CD4-positive, alpha-beta T cell (primary cell): ENCODE measurements around the gene SLC35E2B. TPM values are rescaled to one million over a fixed set of nuclear protein-coding genes. Genes with fewer than 3 reads are reported as not detected.

Experiments used
- ATAC-seq: fragments of 200-7000 bp; cut with Tn5 transposase; one replicate; pipeline ENCODE4 v1.10.0; 2022; ENCODE audit warnings: mild to moderate bottlenecking; ENCODE audit not compliant: poor library complexity
- CTCF ChIA-PET: fragments of 350-600 bp; sonication (Branson Sonifier 250); formaldehyde crosslinking; loops from one replicate; lab custom pipeline; 2021; ENCODE audit warnings: antibody characterized with exemption, inconsistent platforms; lab: Charles Lee
- POLR2A ChIA-PET: fragments of 350-600 bp; sonication (Branson Sonifier 250); formaldehyde crosslinking; loops from one replicate; lab custom pipeline; 2021; ENCODE audit warnings: antibody characterized with exemption, inconsistent platforms; lab: Charles Lee
- DNase-seq, 14 experiments: peaks; one replicate each; pipeline ENCODE4 v3.0.0-alpha.2; 2013 to 2020; ENCODE audit warnings: mixed read lengths in 2 of 14
- H3K27ac ChIP-seq, 2 donors: one replicate each; pipeline versions ENCODE4 v1.5.1 to v1.7.0; 2013; ENCODE audit warnings: low read length in 2 of 2, low read depth in 1 of 2, mild to moderate bottlenecking in 1 of 2
- H3K27me3 ChIP-seq, 2 experiments: 1 replicate in 1 of 2; 2 replicates in 1 of 2; pipeline versions ENCODE4 v1.6.1 to v1.7.0; 2013; ENCODE audit warnings: low read length in 2 of 2, control low read depth in 1 of 2, mild to moderate bottlenecking in 1 of 2, moderate library complexity in 1 of 2; ENCODE audit not compliant: insufficient read depth in 2 of 2, control insufficient read depth in 1 of 2
- H3K36me3 ChIP-seq: one replicate; pipeline ENCODE4 v1.6.1; 2013; ENCODE audit warnings: low read length, control low read depth; ENCODE audit not compliant: insufficient read depth
- H3K4me1 ChIP-seq: one replicate; pipeline ENCODE4 v1.6.1; 2013; ENCODE audit warnings: low read length, control low read depth; ENCODE audit not compliant: insufficient read depth
- H3K4me3 ChIP-seq: one replicate; pipeline ENCODE4 v1.5.1; 2013; ENCODE audit warnings: mild to moderate bottlenecking, low read length, moderate library complexity
- H3K9me3 ChIP-seq, 2 experiments: 1 replicate in 1 of 2; 2 replicates in 1 of 2; pipeline versions ENCODE4 v1.6.1 to v1.7.0; 2013; ENCODE audit warnings: low read length in 2 of 2, mild to moderate bottlenecking in 2 of 2, control low read depth in 1 of 2, moderate library complexity in 1 of 2; ENCODE audit not compliant: control insufficient read depth in 1 of 2, insufficient read depth in 1 of 2
- H3K27ac Mint-ChIP-seq: one replicate; pipeline ENCODE4 v1.8.0; 2020; ENCODE audit warnings: mixed read lengths
- H3K27me3 Mint-ChIP-seq: one replicate; pipeline ENCODE4 v1.8.0; 2021; ENCODE audit warnings: mixed read lengths
- H3K36me3 Mint-ChIP-seq: one replicate; pipeline ENCODE4 v1.8.0; 2021; ENCODE audit warnings: low read depth, mixed read lengths
- H3K4me1 Mint-ChIP-seq: one replicate; pipeline ENCODE4 v1.8.0; 2021; ENCODE audit warnings: low read depth, mixed read lengths
- H3K4me3 Mint-ChIP-seq: one replicate; pipeline ENCODE4 v1.8.0; 2020; ENCODE audit warnings: mild to moderate bottlenecking, mixed read lengths
- H3K9me3 Mint-ChIP-seq: one replicate; pipeline ENCODE4 v1.8.0; 2020; ENCODE audit warnings: mixed read lengths
- intact Hi-C, 2 experiments: fragments of 100-400 bp; cut with DNase I in 1 of 2; cut with micrococcal nuclease in 1 of 2; formaldehyde crosslinking; loops; one replicate each; pipeline versions ENCODE4 v1.15.1 to v1.9.0; 2023 to 2025; cut with DNase I, micrococcal nuclease
- total RNA-seq, 174 experiments: library from RNA in 2 of 174; stranded (reverse) in 2 of 174; gene quantifications; one replicate each; pipeline ENCODE4 v1.2.3 and lab custom pipeline; 2021 to 2026
- TF ChIP-seq, protein P1 (sequence below): fragments of 200-600 bp; IDR thresholded peaks from one replicate; pipeline ENCODE4 v1.8.0; 2022; ENCODE audit warnings: antibody characterized with exemption, mild to moderate bottlenecking

SLC35E2B gene
- total RNA-seq, 2 experiments from 2014 or later: 43.9 to 45.3 TPM

DNA sequence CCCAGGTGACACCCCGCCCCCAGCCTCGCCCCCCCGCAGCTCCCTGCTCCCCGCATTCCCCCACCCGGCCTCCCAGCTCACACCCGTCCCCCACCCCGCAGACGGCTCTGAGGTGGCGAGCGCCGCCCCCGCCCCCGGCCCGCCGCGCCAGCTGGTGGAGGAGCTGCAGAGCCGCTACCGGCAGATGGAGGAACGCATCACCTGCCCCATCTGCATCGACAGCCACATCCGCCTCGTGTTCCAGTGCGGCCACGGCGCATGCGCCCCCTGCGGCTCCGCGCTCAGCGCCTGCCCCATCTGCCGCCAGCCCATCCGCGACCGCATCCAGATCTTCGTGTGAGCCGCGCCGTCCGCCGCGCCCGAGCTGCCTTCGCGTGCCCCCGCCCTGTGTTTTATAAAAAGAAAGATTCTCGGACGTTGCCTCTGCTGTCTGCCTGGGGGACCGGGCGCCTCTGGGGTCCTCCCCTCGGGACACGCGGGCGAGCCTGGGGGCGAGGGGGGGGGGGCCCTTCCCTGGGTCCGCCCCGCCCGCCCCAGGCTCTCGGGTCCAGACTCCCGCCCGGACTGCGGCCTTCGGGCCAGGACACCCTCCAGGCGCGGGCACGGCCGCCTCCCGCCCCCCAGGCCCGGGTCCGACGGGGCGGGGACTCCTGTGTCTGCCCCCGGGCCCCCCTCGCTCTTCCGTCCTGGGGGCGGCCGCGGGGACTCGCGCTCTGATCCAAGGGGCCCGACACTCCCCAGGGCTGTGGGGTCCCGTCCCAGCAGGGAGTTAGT is 62.2 kb downstream of the SLC35E2B start:
- Mint-ChIP-seq H3K9me3 (no peaks in the 10 kb centered on the region), H3K27ac (peak overlapping the region; percentile 96), H3K36me3 (peaks cover 3% of the 10 kb centered on the region), H3K4me1 (peaks cover 9% of the 10 kb centered on the region), H3K27me3 (peaks cover 5% of the 10 kb centered on the region), H3K4me3 (peak overlapping the region; percentile 96)
- no peaks in the 10 kb centered on the region for H3K9me3 ChIP-seq
- ChIA-PET CTCF (interaction anchor here (1.0 kb wide), 1 partner anchor 15 kb away, joined by 4 read pairs; the partner anchor contains the start of gene MIB2), POLR2A (interaction anchor here (0.8 to 4.7 kb wide), 8 partner anchors 11 to 255 kb away, joined by 3 to 137 read pairs (median 5); partner anchors contain the start of genes AURKAIP1, MIB2, SLC35E2B and SSU72)
- DNase-seq (peak; percentile 87 to 99 (median 94)), ATAC-seq (peak; percentile 71)
- intact Hi-C loops: loop anchor here (2.0 to 10.0 kb wide), 3 partner anchors 16 to 764 kb away; partner anchors contain the start of genes MIB2 (in 2 of the 2), CDK11B (in 1 of the 2), MORN1 (in 1 of the 2) and RER1 (in 1 of the 2)
- peaks cover 36% of the 10 kb centered on the region for H3K4me1 ChIP-seq
- H3K4me3 ChIP-seq: peak overlapping the region; percentile 52
- H3K27me3 ChIP-seq: peaks cover 0 to 2% of the 10 kb centered on the region in 2 experiments
- H3K36me3 ChIP-seq: no peaks in the 10 kb centered on the region
- TF ChIP-seq, protein P1, sequence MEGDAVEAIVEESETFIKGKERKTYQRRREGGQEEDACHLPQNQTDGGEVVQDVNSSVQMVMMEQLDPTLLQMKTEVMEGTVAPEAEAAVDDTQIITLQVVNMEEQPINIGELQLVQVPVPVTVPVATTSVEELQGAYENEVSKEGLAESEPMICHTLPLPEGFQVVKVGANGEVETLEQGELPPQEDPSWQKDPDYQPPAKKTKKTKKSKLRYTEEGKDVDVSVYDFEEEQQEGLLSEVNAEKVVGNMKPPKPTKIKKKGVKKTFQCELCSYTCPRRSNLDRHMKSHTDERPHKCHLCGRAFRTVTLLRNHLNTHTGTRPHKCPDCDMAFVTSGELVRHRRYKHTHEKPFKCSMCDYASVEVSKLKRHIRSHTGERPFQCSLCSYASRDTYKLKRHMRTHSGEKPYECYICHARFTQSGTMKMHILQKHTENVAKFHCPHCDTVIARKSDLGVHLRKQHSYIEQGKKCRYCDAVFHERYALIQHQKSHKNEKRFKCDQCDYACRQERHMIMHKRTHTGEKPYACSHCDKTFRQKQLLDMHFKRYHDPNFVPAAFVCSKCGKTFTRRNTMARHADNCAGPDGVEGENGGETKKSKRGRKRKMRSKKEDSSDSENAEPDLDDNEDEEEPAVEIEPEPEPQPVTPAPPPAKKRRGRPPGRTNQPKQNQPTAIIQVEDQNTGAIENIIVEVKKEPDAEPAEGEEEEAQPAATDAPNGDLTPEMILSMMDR: no peak
- H3K27ac ChIP-seq: peak overlapping the region in 1 of 2 donors; percentile 46

DNA sequence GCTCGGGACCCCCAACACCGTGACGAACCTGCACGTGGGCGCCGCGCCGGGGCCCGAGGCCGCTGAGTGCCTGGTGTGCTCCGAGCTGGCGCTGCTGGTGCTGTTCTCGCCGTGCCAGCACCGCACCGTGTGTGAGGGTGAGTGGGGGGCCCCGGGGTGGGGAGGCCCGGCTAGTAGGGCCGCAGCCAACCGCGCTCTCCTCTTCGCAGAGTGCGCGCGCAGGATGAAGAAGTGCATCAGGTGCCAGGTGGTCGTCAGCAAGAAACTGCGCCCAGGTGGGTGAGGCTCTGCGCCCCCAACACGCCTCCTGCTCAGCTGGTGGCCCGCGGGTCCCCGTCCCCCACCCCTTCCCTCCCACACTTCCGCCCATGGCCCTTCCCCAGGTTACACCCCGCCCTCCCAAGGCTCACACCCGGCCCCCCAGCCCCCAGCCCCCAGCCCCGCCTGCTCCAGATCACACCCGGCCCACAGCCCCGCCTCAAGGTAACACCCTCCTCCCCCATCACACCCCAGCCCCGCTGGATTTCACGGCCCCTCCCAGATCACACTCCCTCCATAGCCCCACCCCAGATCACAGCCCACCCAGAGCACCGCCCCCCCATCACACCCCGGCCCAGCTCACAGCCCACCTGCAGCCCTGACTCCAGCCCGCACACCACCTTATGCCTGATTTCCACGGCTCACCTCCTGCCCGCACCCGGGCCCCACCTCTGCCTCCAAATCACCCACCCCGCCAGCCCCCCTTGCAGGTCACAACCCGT is 63.0 kb downstream of the SLC35E2B start:
- Mint-ChIP-seq H3K27ac (peak overlapping the region; percentile 96), H3K4me1 (peaks cover 9% of the 10 kb centered on the region), H3K36me3 (peaks cover 3% of the 10 kb centered on the region), H3K9me3 (no peaks in the 10 kb centered on the region), H3K27me3 (peaks cover 5% of the 10 kb centered on the region), H3K4me3 (peak overlapping the region; percentile 80)
- ATAC-seq: peak; percentile 55
- Histone ChIP-seq H3K36me3 (no peaks in the 10 kb centered on the region), H3K27ac (peak overlapping the region in 1 of 2 donors; percentile 74), H3K4me1 (peaks cover 36% of the 10 kb centered on the region), H3K9me3 (no peaks in the 10 kb centered on the region), H3K27me3 (peaks cover 0 to 2% of the 10 kb centered on the region in 2 experiments), H3K4me3 (peak overlapping the region; percentile 52)
- ChIA-PET CTCF (interaction anchor here (1.0 to 1.2 kb wide), 3 partner anchors 15 to 279 kb away, joined by 3 to 4 read pairs (median 3); partner anchors contain the start of gene MIB2), POLR2A (interaction anchor here (0.6 to 4.7 kb wide), 10 partner anchors 11 to 254 kb away, joined by 3 to 137 read pairs (median 4); partner anchors contain the start of genes AURKAIP1, MIB2, SLC35E2B and SSU72)
- peak; percentile 60 to 93 (median 74) for DNase-seq
- intact Hi-C loops: loop anchor here (2.0 to 10.0 kb wide), 3 partner anchors 15 to 765 kb away; partner anchors contain the start of genes MIB2 (in 2 of the 2), CDK11B (in 1 of the 2), MORN1 (in 1 of the 2) and RER1 (in 1 of the 2)
- TF ChIP-seq, protein P1: no peak
